ENCODE measurements around the gene RELN.

Gene RELN

DNA sequence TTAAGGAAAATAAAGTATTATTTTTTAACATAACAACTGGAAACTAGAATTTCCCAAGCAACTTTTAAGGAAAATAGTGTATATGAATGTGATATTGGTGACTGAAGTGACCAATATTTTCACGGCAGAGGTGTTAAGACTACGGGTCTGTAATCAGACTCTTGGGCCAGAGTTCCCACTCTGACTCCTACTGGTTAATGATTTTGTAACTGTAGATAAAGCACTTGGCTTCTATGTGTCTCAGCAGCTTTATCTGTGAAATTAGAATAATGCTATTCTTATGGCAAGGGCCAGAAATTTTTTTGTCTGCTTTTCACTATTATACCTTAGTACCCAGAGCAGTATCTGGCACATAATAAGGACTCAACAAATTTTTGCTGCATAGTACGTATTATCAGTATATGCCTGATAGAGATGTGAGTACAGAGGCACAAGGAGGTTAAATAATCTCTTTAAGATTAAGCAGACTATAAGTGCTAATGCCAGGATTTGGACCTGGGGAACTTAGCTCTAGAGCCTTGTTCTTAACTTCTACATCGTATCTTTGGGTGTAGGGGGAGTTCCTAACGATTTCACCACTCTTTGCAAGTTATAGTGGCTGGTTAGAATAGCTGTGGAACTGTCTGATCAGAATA lies 357.3 kb downstream of the RELN start:
- DNase-seq (ENCODE audit: low spot score): no peak

DNA sequence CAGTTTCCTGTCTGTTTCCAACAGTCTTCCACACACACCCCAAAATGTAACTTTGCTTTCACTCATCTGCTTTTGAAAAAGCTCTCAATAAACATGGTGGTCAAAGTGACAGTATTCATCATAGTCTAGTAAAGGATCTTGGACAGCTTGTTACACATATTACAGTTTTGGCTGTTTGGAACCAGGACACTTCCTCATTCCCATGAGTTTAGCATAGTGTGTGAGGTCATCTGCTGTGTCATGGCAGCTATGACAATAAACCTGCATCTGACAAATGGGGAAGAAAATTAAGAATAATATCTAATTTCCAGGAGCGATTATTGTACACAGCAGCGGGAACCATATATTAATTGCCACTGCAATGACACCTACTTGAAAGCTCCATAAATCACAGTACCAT lies 359.1 kb downstream of the RELN start:
- no peak for DNase-seq (ENCODE audit: low spot score)

DNA sequence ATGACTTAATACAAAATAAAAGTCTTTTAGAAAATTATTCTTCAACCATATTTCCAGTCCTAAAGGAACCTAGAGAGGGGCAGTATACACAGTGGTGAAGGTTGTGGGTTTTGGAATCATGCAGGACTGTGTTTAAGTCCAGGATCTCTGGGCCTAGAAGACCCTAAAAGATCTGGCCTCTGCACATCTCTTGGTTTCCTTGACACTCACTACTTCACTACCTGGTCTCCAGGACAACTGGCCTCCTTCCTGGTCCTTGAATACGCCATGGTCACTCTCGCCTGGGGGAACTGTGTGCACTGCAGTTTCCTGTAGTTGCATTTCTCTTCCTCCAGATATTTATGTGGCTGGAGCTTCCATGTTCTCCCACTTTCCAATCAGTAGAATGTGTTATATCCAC lies 360.7 kb downstream of the RELN start:
- no peak for DNase-seq (ENCODE audit: low spot score)

- no peak for DNase-seq (ENCODE audit: low spot score)
Measured at GRCh38 chr7:103626776-103627175, 362.7 kb downstream of the RELN start.

DNA sequence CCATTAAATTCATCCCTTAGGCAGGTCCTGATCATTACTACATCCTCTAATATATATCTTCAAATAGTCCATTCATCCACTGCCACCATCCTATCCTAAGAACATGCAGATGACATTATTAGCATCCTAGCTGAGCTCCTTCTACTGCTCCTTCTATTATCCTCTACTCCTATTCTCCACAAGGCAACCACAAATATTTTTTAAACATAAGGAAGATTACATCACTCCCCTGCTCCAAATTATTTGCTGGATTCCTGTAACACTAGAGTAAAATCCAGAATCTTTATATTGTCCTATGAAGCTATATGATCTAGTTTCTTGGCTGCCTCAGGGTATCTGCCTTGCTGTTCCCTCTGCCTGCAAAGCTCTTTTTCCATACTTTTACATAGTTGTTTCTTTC lies 367.2 kb downstream of the RELN start:
- DNase-seq (ENCODE audit: low spot score): no peak

DNA sequence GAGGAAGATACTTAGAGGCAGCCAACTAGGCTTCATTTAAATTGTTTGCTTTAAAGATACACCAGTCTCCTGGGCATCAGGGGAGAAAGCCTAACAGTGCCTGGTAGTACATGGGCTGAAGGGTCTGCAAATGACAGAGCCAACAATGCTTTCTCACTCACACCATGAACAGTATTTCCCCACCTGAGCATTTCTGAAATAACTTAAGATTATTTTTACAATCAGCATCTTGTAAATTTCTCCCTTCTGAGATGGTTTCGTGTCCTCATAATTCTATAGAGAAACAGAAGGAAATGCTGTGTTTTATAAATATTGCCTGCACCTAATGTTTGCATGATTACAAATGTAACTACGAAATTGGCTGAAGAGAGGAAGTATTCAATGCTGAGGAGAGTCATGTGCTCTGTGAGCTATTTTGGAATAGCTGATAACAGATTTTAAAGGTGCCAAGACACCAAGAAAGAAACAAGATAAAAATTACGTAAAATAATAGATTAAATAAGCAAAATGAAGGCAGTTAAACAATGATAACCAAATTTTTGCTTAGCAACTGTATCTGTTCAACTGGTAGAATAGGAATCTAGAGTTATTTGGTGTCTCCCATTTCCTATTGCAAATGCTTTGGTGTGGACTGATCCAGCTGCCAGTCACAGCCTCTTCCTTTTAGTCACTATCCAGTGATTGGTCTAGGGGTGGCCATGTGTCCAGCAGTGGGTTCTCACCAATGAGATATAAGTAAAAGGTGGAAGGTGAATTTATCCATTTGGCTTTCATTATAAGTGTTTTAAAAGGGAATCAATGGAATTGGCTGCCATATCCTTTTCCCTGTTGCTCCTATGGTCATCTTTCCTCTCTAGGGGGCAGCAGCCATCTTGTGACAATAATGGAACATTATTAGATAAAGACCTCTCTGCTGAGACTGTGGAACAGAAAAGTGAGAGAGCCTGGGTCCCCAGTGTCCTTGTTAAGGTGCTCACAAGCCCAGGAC lies 375.5 kb downstream of the RELN start:
- no peak for DNase-seq (ENCODE audit: low spot score)

- no peak for DNase-seq (ENCODE audit: low spot score)
Measured at GRCh38 chr7:103609778-103610177, 379.7 kb downstream of the RELN start.

DNA sequence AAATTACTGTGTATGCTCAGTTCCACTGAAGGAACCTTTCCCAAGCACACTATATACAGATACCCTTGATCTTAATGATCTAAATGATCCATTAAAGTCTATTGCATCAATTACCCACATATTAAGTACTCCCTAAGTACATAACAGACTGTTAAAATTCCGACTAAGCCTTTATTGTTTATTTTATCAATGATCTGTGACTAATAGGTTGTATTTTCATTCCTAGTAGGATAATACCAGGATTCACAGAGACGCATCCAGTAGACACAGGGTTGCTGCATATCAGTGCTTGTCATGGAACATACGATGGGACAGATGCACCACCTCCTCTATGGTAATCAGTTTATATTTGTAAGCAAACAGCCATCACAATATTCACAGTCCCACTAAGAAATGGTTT lies 383.8 kb downstream of the RELN start:
- no peak for DNase-seq (ENCODE audit: low spot score)

DNA sequence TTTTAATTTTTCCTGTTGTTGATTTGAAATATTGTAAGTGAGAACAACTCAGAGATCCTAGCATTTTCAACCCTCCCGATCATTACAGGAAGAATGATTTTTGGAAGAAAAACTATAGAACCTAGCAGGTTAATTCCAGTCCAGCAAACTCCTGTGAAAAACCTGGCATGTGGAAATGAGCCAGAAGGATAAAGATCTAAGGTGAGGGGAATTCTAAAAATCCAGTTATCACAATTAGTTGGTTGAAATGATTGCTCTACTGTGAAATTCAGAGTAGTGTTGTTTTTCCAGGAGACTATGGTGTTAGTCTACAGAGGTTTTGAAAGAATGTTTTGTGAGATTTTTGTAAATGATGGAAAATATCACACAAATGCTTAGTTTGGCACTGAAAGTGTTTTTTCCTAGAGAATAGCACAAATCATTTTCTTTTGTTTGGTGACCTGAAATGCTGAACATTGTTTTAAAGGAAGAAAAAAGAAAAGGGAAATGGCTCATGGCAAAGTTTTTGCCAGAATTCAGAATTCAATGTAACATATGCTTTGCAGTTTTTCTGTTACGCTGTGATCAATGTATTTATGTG lies 391.0 kb downstream of the RELN start:
- no peak for DNase-seq (ENCODE audit: low spot score)

DNA sequence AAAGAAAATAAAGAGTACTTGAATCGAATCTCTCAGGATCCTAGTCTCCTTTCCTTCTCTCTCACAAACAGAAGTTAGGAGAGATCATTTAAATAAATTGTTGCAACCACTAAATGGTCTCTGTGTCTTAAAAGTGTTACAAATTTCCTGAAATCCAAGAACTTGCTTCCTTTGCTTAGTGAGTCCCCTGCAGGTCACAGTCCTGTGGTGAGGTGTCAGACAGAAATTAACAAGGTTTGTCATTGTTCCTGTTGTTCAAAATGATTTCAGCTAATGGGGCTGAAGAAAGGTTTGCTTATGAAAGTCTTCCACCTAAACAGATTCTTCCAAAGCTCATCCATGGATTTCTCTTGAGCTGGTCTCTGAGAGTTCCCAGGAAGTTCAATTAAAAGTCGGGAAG lies 391.9 kb downstream of the RELN start:
- DNase-seq (ENCODE audit: low spot score): no peak

DNA sequence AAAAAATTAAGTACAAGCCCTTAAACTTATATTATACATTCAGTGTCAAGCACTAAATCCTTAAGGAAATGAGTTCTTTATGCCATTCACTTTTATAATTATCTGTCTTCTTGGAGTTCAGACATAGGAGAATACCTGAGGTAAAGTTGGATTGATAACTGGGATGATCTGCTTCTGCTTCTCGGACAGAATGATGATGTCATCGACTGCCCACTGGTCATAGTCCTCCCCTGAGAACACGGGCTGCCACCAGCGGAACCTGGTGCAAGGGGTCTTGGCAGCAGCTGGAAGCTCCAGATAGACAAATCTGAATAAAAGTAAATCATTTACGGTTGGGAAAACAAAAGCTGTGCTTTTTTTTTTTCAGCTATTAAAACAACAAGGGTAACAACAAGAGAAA lies 395.3 kb downstream of the RELN start:
- no peak for DNase-seq (ENCODE audit: low spot score)

- no peak for DNase-seq (ENCODE audit: low spot score)
Measured at GRCh38 chr7:103593691-103594090, 395.8 kb downstream of the RELN start.

GRCh38 chr7:103592844-103593243 lies 396.6 kb downstream of the RELN start:
- no peak for DNase-seq (ENCODE audit: low spot score)

- DNase-seq (ENCODE audit: low spot score): no peak
Measured at GRCh38 chr7:103592187-103592586, 397.3 kb downstream of the RELN start.

GRCh38 chr7:103580031-103580430 lies 409.4 kb downstream of the RELN start:
- DNase-seq (ENCODE audit: low spot score): no peak

DNA sequence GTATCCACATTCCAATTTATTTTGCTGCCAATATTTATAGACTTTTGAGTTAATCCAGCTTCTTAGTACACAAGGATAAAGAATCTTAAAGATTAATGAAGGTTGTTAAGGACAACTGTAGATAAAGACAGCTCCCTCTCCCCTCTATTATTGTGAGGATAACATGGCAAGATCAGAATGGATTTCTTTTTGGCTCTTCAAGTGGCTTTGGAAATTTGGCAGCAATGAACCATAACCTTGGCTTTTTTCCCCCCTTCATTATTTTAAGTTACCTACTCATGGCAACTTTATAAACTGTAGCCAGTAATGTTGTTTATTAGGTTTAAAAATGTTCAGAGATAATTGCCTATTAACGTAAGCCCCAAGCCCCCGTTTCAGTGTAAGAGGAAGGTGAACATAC lies 412.4 kb downstream of the RELN start:
- DNase-seq (ENCODE audit: low spot score): no peak

DNA sequence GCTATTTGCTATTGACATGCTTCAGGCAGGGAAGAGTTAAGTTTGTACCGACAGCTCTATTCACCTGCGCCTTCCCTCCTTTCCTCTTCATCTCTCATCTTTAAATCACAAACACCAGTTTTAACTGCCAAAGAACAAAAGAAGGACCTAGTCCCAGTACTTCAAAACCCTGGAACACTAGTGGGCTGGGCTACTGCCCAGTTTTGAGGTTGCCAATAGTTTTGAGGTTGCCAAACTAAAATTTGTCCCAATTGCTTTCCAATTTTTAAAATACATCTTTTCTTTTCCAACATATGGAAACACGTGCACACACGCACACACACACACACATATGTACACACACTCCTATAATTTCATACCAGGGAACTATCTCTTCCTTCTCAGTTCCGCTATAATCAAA lies 412.8 kb downstream of the RELN start:
- DNase-seq (ENCODE audit: low spot score): no peak

GRCh38 chr7:103574576-103574975 lies 414.9 kb downstream of the RELN start:
- DNase-seq (ENCODE audit: low spot score): no peak

GRCh38 chr7:103573479-103574058 lies 415.9 kb downstream of the RELN start:
- DNase-seq (ENCODE audit: low spot score): no peak

- DNase-seq (ENCODE audit: low spot score): no peak
Measured at GRCh38 chr7:103571586-103571985, 417.9 kb downstream of the RELN start.

- no peak for DNase-seq (ENCODE audit: low spot score)
Measured at GRCh38 chr7:103569621-103570305, 419.7 kb downstream of the RELN start.

DNA sequence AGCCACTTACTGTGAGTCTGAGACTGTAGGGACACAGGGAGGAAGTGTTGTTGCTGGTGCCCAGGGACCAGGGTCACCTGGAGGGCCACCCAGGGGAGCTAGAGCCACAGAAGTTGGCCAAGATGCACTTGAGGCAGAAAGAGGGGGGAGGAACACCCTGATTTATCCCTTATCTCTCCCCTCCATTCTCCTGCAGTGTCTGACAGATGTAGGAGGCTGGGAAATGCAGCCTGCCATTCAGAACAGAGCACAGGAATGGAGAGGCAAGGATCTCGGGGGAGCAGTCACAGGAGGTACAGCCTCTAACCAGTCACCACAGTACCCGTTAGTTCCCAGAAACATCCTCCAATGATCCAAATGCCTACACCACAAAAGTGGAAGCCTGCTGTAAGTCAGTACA lies 425.0 kb downstream of the RELN start:
- DNase-seq (ENCODE audit: low spot score): no peak
